Keratinocyte (primary cell): Measurements from ENCODE around the gene ZNF619. TPM values are rescaled to one million over a fixed set of nuclear protein-coding genes. Genes with fewer than 3 reads are reported as not detected.

Experiments used
- DNase-seq: peaks from one replicate; pipeline ENCODE4 v3.0.0-alpha.2; 2011; ENCODE audit warnings: low read depth, missing footprints, low spot score
- FAIRE-seq: peaks from 2 replicates; lab custom pipeline; 2011; peaks lifted over from hg19 to GRCh38; lab: Jason Lieb, UNC
- H2AFZ ChIP-seq: 2 replicates; pipeline ENCODE4 v1.6.0; 2012; ENCODE audit warnings: low read length, control low read depth, inconsistent platforms; ENCODE audit not compliant: control insufficient read depth
- H3K27ac ChIP-seq: 2 replicates; pipeline ENCODE4 v1.5.1; 2011; ENCODE audit warnings: low read length; ENCODE audit not compliant: control insufficient read depth, insufficient read depth
- H3K27me3 ChIP-seq: 3 replicates; pipeline ENCODE4 v1.6.0; 2011; ENCODE audit warnings: low read length; ENCODE audit not compliant: control insufficient read depth, insufficient read depth; ENCODE audit errors: extremely low read depth
- H3K36me3 ChIP-seq, 2 experiments: 2 replicates in 1 of 2; 3 replicates in 1 of 2; pipeline ENCODE4 v1.5.1; 2011; ENCODE audit warnings: low read length in 2 of 2, mild to moderate bottlenecking in 1 of 2; ENCODE audit not compliant: control insufficient read depth in 2 of 2, insufficient read depth in 2 of 2; ENCODE audit errors: extremely low read depth in 1 of 2
- H3K4me1 ChIP-seq: 3 replicates; pipeline ENCODE4 v1.5.1; 2011; ENCODE audit warnings: low read length; ENCODE audit not compliant: control insufficient read depth, insufficient read depth; ENCODE audit errors: extremely low read depth
- H3K4me2 ChIP-seq: 3 replicates; pipeline ENCODE4 v1.6.0; 2011; ENCODE audit warnings: low read depth, low read length; ENCODE audit not compliant: control insufficient read depth, insufficient read depth; ENCODE audit errors: extremely low read depth
- H3K4me3 ChIP-seq, 3 experiments: fragments of 200-600 bp in 1 of 3; sonication (generic) in 1 of 3; 2 replicates in 2 of 3; 3 replicates in 1 of 3; pipeline ENCODE4 v1.5.1; 2011 to 2016; ENCODE audit warnings: low read length in 3 of 3, mild to moderate bottlenecking in 3 of 3, control low read depth in 2 of 3, inconsistent platforms in 1 of 3, low read depth in 1 of 3, mixed read lengths in 1 of 3, mixed run types in 1 of 3, moderate library complexity in 1 of 3; ENCODE audit not compliant: control insufficient read depth in 2 of 3, insufficient read depth in 2 of 3; ENCODE audit errors: extremely low read depth in 1 of 3
- H3K79me2 ChIP-seq: 2 replicates; pipeline ENCODE4 v1.6.0; 2012; ENCODE audit warnings: low read length; ENCODE audit not compliant: control insufficient read depth, insufficient read depth
- H3K9ac ChIP-seq: 3 replicates; pipeline ENCODE4 v1.6.0; 2011; ENCODE audit warnings: low read length; ENCODE audit not compliant: control insufficient read depth, insufficient read depth; ENCODE audit errors: extremely low read depth
- H3K9me1 ChIP-seq: 3 replicates; pipeline ENCODE4 v1.6.0; 2011; ENCODE audit warnings: low read length; ENCODE audit not compliant: control insufficient read depth, insufficient read depth; ENCODE audit errors: extremely low read depth
- H3K9me3 ChIP-seq: 2 replicates; pipeline ENCODE4 v1.5.1; 2012; ENCODE audit warnings: low read depth, low read length; ENCODE audit not compliant: control insufficient read depth
- H4K20me1 ChIP-seq: 3 replicates; pipeline ENCODE4 v1.6.0; 2011; ENCODE audit warnings: low read length; ENCODE audit not compliant: control insufficient read depth, insufficient read depth; ENCODE audit errors: extremely low read depth
- EZH2 ChIP-seq: IDR thresholded peaks from one replicate; pipeline ENCODE4 v1.6.1; 2012; ENCODE audit warnings: inconsistent platforms, mild to moderate bottlenecking, low read length, moderate library complexity
- dilution Hi-C: fragments of 300-500 bp; cut with MboI; formaldehyde crosslinking; loops from one replicate; pipeline ENCODE4 v1.7.0; 2020; ENCODE audit warnings: low sequenced_read_pairs; ENCODE audit not compliant: extremely low pct_ligation_motif_present
- polyA plus RNA-seq, 5 experiments: library from polyadenylated mRNA; depleted of rRNA in 3 of 5; stranded (reverse) in 3 of 5; stranded (forward) in 1 of 5; unstranded in 1 of 5; fragments of >200 nt; gene quantifications; 1 replicate in 1 of 5; 2 replicates in 3 of 5; 3 replicates in 1 of 5; pipeline versions ENCODE4 v1.2.1 to v1.2.3, GENCODE V29; 2011 to 2012; ENCODE audit warnings: missing spikeins in 2 of 5, low read depth in 1 of 5, low replicate concordance in 1 of 5
- TF ChIP-seq, protein P1 (sequence below), 3 experiments: IDR thresholded peaks in 1 of 3; conservative IDR thresholded peaks in 1 of 3; optimal IDR thresholded peaks in 1 of 3; 2 replicates in 2 of 3; 3 replicates in 1 of 3; pipeline versions ENCODE3 to v1.5.1; 2011; ENCODE audit warnings: low read length in 3 of 3, mild to moderate bottlenecking in 3 of 3, moderate library complexity in 2 of 3, control low read depth in 1 of 3, inconsistent platforms in 1 of 3; ENCODE audit not compliant: insufficient read depth in 2 of 3; ENCODE audit errors: extremely low read depth in 1 of 3

The ZNF619 gene
- polyA plus RNA-seq, 1 donor (not counting 4 experiments of a cell fraction or from before 2014, with no cell fraction given), result 3.1 TPM

DNA sequence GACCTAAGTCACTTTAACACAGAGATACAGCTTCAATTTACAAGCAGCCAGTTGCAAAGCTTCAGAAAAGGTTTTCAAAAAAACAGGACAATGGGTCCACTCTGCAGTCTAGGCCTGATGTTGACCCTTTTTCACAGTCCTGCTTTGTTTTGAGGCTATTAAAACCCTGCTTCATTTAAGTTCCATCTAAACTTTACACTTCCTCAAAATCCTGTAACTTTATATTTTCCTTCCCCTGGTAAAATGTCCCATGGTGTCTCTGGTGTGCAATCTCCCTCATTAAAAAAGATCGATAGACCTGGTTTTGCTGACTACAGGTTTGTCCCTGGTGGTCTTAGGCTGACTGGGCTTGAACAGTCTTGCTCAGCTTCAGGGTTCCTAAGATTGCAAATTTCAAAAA is 24.9 kb upstream of the ZNF619 start:
- dilution Hi-C loops, result no loop called here
- Histone ChIP-seq H3K4me1 (peaks cover 17% of the 10 kb centered on the region), H3K27me3 (no peaks in the 10 kb centered on the region), H3K27ac (peak overlapping the region; percentile 91), H3K4me2 (peak overlapping the region; percentile 70), H4K20me1 (no peaks in the 10 kb centered on the region), H2AFZ (no peak overlapping the region), H3K4me3 (peak overlapping the region in 2 of 3 experiments; percentile 80 to 87), H3K9me3 (no peaks in the 10 kb centered on the region), H3K9me1 (no peaks in the 10 kb centered on the region), H3K36me3 (no peaks in the 10 kb centered on the region), H3K79me2 (no peaks in the 10 kb centered on the region), H3K9ac (peak overlapping the region; percentile 93)
- TF ChIP-seq, protein P1, sequence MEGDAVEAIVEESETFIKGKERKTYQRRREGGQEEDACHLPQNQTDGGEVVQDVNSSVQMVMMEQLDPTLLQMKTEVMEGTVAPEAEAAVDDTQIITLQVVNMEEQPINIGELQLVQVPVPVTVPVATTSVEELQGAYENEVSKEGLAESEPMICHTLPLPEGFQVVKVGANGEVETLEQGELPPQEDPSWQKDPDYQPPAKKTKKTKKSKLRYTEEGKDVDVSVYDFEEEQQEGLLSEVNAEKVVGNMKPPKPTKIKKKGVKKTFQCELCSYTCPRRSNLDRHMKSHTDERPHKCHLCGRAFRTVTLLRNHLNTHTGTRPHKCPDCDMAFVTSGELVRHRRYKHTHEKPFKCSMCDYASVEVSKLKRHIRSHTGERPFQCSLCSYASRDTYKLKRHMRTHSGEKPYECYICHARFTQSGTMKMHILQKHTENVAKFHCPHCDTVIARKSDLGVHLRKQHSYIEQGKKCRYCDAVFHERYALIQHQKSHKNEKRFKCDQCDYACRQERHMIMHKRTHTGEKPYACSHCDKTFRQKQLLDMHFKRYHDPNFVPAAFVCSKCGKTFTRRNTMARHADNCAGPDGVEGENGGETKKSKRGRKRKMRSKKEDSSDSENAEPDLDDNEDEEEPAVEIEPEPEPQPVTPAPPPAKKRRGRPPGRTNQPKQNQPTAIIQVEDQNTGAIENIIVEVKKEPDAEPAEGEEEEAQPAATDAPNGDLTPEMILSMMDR (optimal IDR thresholded peaks at IDR 0.05 in 1 of 3, IDR thresholded peaks at IDR 0.05 in 1 of 3, conservative IDR thresholded peaks at IDR 0.05 in 1 of 3; ENCODE audit: extremely low read depth in 1 of 3, insufficient read depth in 2 of 3, low read length in 3 of 3), result no peak
- TF ChIP-seq EZH2, result no peak
- DNase-seq (no peak), FAIRE-seq (no peak)

DNA sequence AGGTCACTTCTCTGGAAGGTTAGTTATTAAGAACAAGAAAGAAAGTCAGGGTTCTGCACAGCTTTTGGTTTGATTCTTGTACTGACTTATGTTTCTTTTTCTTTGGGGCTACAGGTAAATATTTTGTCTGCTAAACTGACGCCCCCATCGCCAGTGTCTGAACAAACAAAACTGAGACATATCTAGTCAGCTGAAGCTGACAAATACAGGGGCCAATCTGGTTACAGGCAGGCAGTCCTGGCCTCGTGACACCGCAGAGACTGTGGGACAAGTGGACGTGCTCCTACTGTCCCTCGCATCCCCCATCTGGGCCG is 24.4 kb upstream of the ZNF619 start:
- no peaks in the 10 kb centered on the region for H4K20me1 ChIP-seq
- peak overlapping the region; percentile 70 for H3K4me2 ChIP-seq
- TF ChIP-seq, protein P1 (optimal IDR thresholded peaks at IDR 0.05 in 1 of 3, IDR thresholded peaks at IDR 0.05 in 1 of 3, conservative IDR thresholded peaks at IDR 0.05 in 1 of 3; ENCODE audit: extremely low read depth in 1 of 3, insufficient read depth in 2 of 3, low read length in 3 of 3), result no peak
- TF ChIP-seq EZH2, result no peak
- peak overlapping the region; percentile 99 for H2AFZ ChIP-seq
- FAIRE-seq (no peak), DNase-seq (no peak)
- peak overlapping the region; percentile 93 for H3K9ac ChIP-seq
- peaks cover 4% of the 10 kb centered on the region for H3K79me2 ChIP-seq
- H3K36me3 ChIP-seq, result no peaks in the 10 kb centered on the region
- dilution Hi-C loops, result no loop called here
- H3K9me3 ChIP-seq, result no peaks in the 10 kb centered on the region
- H3K9me1 ChIP-seq, result no peaks in the 10 kb centered on the region
- peak overlapping the region; percentile 74 to 87 (median 80) for H3K4me3 ChIP-seq
- peaks cover 17% of the 10 kb centered on the region for H3K4me1 ChIP-seq
- no peaks in the 10 kb centered on the region for H3K27me3 ChIP-seq
- peak overlapping the region; percentile 91 for H3K27ac ChIP-seq
